IPS DF 4.7 (cell line): ENCODE results near the gene IL31.
"Not testable (repeated sequence)": the region's sequence is repeated elsewhere in the genome, so short reads cannot be mapped to it uniquely, and the experiment has no call there.

Source experiments
- DNase-seq: peaks from one replicate; pipeline ENCODE4 v3.0.0-alpha.2; 2013; ENCODE audit warnings: low spot score; ENCODE audit errors: extremely low read depth

IL31 gene

DNA sequence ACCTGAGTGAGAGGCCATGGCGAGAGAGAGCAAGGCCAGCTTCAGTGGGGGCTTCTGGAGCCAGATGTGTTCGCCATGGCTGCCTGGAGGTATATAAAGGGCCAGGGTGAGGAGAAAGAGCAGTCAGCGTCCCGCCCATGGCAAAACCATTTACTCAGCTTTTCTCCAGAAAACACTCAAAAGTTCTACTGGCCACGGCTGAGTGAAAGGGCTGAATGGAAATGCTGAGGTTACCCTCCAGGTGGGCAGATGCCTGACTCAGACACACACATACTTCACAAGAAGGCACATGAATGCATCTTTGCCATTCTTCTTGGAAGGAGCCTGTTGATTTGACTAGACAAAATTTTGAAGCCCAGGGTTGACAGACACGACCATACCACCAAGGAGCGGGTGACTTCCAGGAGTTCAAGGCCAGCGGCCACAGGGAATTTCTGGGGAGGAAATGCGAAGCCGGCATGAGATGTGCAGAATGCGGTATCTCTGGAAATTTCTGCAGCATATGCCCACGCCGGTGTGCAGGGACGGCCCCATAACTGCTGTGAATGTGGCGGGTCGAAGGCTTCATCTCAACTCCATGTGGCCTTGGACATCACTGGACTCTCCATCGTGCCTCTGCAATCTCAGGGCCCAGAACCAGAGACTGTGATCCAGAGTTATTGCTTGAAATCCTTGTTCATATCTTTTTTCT is at the start of gene IL31:
Gene IL31, minus strand, starts transcription at position 67 of the 691 bp plus-strand sequence. Its CDS starts 49 bp downstream, at position 18.
- DNase-seq, result no peak

GRCh38 chr12:122216445-122216844 is 42.4 kb upstream of the IL31 start:
- DNase-seq, result no peak

DNA sequence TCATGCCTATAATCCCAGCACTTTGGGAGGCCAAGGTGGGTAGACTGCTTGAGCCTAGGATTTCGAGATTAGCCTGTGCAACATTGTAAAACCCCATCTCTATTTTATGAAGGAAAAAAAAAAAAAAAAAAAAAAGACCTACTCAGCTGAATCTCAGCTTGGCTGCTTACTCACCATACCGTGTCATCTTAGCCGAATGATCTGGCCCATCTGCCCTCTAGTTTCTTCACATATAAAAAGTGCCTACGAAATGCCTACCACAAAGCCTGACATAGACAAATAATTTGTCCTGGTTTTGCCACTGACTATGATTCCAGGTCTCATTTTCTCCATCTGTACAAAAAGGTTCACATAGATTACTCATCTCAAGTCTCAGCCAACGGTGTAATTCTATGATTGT is 41.8 kb upstream of the IL31 start:
- no peak for DNase-seq

DNA sequence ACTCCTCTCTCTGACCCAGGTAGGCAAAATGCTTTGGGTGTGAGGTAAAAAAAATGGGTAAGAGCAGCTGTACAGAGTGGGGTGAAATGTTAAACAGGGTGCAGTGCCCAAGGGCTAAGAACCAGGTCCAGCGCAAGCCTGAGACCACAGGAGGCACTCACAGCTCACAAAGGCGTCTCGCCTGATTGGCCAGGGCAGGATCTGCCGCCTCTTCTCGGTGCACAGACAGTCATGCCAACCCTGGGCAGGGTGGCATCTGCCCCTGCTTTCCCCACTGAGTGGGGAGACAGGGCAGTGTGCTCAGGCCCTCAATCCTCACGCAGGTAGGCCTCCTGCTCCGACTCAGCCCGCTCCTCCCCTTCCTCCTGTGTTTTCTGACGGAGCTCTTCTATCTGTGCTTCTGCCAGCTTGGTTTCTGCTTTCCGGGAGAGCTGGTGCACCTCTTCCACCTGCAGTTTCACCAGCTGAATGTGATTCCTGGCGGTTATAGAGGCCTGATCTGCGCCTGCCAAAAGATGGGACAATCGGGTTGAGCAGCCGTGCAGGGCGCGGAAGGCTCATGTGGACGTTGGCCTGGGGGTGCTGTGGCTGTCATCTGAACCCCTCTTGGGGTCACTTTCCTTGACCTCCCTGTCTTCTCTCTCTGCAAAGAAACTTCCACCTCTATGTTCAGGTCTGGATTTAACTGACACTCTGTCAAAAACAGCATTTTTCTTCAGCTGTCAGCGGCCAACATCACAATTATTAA is 34.2 kb upstream of the IL31 start:
- no peak for DNase-seq

DNA sequence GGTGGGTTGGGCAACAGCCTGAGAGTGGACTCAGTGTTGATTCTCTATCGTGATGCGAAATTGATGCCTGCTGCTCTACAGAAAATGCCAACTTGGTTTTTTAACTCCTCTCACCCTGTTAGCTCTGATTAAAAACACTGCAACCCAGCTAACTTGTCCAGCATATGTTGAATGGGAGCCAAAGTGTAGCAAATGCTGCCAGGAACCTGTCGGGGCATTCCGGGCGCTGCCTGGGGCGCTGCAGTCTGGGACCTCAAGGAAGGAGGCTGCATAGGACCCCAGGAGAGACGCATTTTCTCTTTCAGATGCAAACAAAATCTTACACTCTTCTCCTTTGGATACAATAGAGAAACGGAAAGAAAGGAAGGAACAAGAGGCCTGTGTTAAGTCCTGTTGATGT is 33.4 kb upstream of the IL31 start:
- no peak for DNase-seq

DNA sequence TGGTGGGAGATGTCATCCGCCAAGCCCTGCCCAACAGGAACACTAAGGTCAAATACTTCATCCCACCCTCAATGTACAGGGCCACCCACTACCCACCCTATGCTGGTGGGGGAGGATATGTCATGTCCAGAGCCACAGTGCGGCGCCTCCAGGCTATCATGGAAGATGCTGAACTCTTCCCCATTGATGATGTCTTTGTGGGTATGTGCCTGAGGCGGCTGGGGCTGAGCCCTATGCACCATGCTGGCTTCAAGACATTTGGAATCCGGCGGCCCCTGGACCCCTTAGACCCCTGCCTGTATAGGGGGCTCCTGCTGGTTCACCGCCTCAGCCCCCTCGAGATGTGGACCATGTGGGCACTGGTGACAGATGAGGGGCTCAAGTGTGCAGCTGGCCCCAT is 33.0 kb upstream of the IL31 start:
- DNase-seq, result no peak

GRCh38 chr12:122206111-122206881 is 32.3 kb upstream of the IL31 start:
- no peak for DNase-seq

- DNase-seq, result no peak
Measured at GRCh38 chr12:122205053-122205925, 31.3 kb upstream of the IL31 start.

DNA sequence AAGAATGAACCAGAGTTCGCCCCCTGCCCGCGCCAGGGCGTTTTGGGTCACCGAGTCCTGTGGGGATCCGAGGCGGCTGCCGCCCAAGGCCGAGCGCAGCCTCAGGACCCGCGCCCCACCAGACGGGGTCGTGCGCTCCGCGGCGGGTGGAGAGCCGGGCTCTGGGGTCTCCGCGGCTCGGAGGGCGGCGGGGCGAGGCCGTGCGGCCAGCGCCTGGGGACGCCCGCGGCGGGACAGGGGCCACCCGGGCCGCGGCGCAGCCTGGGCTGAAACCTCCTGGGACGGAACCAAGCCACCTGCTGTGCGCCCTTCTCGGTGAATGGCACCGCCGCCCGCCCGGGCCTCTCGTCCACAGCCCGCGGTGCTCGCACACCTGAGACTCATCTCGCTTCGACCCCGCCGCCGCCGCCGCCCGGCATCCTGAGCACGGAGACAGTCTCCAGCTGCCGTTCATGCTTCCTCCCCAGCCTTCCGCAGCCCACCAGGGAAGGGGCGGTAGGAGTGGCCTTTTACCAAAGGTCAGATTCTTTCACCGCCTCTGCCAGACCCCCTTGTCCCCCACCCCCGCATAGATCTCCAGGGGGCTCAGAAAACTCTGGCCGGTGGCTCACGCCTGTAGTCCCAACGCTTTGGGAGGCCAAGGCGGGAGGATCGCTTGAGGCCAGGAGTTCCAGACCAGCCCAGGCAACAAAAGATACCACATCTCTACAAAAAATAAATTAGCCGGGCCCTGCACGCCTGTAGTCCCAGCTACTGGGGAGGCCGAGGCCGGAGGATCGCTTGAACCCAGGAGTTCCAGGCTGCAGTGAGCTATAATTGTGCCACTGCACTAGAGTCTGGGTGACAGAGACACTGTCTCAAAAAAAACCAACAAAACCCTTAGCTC is 30.4 kb upstream of the IL31 start:
- no peak for DNase-seq

DNA sequence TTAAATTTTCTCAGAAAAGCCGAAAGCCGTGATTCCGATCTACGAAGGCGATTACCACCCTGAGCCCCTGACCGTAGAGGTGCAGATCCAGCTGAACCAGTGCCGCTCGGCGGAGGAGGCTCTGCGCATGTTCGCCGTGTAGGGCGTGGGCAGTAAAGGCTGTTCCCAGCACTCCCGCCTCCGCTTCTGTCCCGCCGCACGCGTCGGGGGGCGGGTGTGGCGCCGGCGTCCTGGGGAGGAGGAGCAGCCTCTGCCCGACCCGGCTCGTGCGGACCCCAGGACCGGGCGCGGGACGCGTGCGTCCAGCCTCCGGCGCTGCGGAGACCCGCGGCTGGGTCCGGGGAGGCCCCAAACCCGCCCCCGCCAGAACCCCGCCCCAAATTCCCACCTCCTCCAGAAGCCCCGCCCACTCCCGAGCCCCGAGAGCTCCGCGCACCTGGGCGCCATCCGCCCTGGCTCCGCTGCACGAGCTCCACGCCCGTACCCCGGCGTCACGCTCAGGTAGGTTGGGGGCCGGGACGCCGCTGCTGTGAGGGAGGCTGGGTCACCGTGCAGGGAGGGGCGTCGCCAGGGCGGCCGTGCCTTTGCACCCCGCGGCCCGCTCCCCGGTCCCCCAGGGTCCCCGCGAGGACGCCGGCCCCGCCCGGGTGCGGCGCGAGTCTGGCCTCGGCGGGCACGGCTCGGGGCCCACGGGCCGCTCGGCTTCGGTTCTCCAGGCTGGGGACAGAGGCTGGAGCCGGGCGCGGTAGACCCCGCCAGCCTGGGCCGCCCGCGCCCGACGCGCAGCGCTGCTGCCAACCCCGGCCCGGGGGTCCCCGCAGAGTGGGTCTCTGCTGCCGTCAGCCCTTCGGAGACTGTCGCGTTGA is 29.5 kb upstream of the IL31 start, which contains the start of gene B3GNT4:
Gene B3GNT4, plus strand, starts transcription at position 409 of the 866 bp plus-strand sequence. CDS start 910 bp downstream, outside the sequence.
- no peak for DNase-seq

- not testable (repeated sequence) for DNase-seq
Measured at GRCh38 chr12:122202811-122203210, 28.8 kb upstream of the IL31 start.

- DNase-seq, result no peak
Measured at GRCh38 chr12:122202017-122202416, 28.0 kb upstream of the IL31 start.

DNA sequence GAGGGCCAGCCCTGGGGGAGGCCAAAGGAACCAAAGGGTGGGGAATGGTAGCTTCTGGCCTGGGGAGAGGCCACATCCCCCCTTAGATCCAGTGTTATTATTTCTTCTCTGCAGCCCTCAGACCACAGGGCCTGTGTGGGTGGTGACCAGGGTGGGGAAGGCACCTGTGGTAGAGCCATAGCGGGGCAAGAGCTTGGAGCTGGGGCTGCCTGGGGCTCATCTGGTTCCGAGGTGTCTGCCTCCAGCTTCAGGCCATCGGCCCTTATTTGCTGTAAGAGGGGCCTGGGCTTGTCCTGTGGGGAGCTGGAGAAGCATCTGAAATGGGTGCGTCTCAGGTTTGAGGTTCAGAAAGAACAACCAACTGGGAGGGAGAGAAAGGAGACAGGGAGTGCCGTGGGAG is 27.4 kb upstream of the IL31 start:
- no peak for DNase-seq

DNA sequence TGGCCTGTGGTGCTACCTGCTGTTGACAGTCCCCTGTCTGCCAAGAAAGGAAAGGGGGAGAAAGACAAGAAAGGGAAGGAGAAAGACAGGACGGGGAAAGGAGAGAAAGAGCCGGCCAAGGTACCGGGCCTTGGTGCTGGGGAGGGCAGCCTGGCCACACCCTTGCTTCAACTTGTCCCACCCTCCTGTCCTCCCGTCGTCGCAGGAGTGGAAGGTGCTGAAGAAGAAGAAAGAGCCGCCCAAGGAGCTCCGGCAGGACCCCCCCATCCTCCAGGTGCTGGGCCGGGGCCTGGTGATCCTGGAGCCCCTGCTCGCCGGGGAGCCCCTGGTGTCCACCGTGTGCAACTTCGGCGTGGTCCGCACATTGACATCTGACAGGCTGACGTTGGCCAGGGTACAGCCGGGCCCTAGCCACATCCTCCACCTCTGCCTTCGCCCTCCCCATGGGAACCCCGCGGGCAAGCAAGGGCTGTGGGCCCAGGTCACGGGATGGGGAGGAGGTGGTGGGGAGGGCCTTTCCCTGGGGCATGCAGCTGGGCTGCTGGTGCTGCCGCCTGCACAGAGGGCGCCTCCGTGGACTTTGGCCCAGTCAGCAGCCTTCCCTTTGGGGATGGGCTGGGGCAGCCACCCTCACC is 26.6 kb upstream of the IL31 start:
- no peak for DNase-seq

DNA sequence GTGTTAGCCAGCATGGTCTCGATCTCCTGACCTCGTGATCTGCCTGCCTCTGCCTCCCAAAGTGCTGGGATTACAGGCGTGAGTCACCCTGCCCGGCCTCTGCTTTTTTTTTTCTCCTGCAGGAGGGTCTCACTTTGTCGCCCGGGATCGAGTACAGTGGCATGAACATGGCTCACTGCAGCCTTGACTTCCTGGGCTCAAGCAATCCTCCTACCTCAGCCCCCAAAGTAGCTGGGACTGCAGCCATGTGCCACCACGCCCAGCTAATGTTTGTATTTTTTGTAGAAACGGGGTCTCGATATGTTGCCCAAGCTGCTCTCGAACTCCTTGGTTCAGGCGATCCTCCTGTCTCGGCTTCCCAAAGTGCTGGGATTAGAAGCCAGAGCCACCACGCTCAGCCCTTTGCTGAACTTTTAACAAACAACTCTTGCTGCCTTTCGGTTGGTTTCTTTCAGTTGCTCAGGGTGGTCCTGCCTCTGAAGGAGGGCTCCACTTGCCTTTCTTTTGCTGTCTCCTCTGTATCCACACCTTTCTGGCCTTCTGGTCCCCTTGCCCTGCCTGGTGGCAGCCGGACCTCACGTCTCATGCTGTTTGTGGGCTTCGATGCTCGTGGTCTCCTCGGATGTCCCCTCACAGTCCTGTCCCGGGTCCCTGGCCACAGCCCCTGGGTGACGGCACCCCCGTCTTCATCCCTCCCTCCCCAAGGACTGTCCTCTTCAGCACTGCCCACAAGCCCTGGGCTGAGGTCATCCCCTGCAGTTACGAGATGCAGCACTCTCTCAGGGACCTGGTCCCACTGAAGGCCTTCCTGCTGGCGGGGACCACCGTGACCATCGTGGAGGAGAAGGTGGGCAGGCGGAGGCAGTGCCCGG is 25.7 kb upstream of the IL31 start:
- DNase-seq, result no peak

GRCh38 chr12:122197612-122197966 is 23.6 kb upstream of the IL31 start:
- DNase-seq, result no peak

DNA sequence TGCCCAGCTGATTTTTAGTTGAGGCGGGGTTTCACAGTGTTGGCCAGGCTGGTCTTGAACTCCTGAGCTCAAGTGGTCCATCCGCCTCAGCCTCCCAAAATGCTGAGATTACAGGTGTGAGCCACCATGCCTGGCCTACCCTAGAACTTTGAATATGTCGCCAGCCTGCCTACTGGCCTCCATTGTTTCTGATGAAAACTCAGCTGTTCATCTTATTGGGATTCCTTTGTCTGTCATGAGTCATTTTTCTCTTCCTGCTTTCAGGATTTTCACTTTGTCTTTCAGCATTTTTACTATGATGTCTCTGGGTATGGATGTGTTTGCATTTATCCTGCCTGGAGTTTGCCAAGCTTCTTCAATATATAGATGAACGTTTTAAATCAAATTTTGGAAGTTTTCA is 21.4 kb upstream of the IL31 start:
- no peak for DNase-seq

GRCh38 chr12:122194804-122195203 is 20.8 kb upstream of the IL31 start:
- no peak for DNase-seq
